ENCODE data around the gene SRRD. TPM values are rescaled to one million over a fixed set of nuclear protein-coding genes. Genes with fewer than 3 reads are reported as not detected.
A peak's percentile ranks its signal among the peaks of the same experiment; 100 is the strongest.

Gene SRRD
- total and polyA plus RNA-seq, 2 of the 13 experiments (the other 11 are each of a cell fraction or from before 2014, with no cell fraction given): 22.8 to 36.6 TPM

- TF ChIP-seq, protein P1, sequence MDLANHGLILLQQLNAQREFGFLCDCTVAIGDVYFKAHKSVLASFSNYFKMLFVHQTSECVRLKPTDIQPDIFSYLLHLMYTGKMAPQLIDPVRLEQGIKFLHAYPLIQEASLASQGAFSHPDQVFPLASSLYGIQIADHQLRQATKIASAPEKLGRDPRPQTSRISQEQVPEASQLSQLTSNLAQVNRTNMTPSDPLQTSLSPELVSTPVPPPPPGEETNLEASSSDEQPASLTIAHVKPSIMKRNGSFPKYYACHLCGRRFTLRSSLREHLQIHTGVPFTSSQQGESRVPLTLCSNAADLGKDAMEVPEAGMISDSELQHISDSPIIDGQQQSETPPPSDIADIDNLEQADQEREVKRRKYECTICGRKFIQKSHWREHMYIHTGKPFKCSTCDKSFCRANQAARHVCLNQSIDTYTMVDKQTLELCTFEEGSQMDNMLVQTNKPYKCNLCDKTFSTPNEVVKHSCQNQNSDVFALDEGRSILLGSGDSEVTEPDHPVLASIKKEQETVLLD (CRISPR knock-in tag; IDR thresholded peaks at IDR 0.05; ENCODE audit: low read depth): no peak
- TF ChIP-seq ETV5 (CRISPR knock-in tag; IDR thresholded peaks at IDR 0.05; ENCODE audit: borderline replicate concordance): 0 out of 2 replicates have a peak, but pooled peaks have one; percentile 20
- TF ChIP-seq ZNF713 (CRISPR knock-in tag; IDR thresholded peaks at IDR 0.05): no peak
- 0 out of 2 replicates have a peak, but pooled peaks have one; percentile 16 for TF ChIP-seq POLR2AphosphoS5 (IDR thresholded peaks at IDR 0.05; ENCODE audit: low read depth, low read length)
- TF ChIP-seq YEATS4 (CRISPR knock-in tag; IDR thresholded peaks at IDR 0.05; ENCODE audit: borderline replicate concordance): 0 out of 2 replicates have a peak, but pooled peaks have one; percentile 31
- no peak for TF ChIP-seq HNRNPK (IDR thresholded peaks at IDR 0.05; ENCODE audit: low read depth, low read length, poor library complexity, severe bottlenecking)
- no peak for TF ChIP-seq MBD4 (IDR thresholded peaks at IDR 0.05; ENCODE audit: borderline replicate concordance, low read length)
- peak; percentile 54; the same call in 1 of the 2 replicates for TF ChIP-seq ZFX (CRISPR knock-in tag; IDR thresholded peaks at IDR 0.05; ENCODE audit: low read depth)
- 0 out of 2 replicates have a peak, but pooled peaks have one; percentile 6 for TF ChIP-seq BCL6 (CRISPR knock-in tag; IDR thresholded peaks at IDR 0.05)
- 0 out of 2 replicates have a peak, but pooled peaks have one; percentile 12 for TF ChIP-seq PITX1 (CRISPR knock-in tag; IDR thresholded peaks at IDR 0.05)
- TF ChIP-seq CREM (IDR thresholded peaks at IDR 0.05): peak; percentile 38; the same call in 1 of the 2 replicates
- TF ChIP-seq CREM (CRISPR knock-in tag; IDR thresholded peaks at IDR 0.05): no peak
- TF ChIP-seq, protein P2, sequence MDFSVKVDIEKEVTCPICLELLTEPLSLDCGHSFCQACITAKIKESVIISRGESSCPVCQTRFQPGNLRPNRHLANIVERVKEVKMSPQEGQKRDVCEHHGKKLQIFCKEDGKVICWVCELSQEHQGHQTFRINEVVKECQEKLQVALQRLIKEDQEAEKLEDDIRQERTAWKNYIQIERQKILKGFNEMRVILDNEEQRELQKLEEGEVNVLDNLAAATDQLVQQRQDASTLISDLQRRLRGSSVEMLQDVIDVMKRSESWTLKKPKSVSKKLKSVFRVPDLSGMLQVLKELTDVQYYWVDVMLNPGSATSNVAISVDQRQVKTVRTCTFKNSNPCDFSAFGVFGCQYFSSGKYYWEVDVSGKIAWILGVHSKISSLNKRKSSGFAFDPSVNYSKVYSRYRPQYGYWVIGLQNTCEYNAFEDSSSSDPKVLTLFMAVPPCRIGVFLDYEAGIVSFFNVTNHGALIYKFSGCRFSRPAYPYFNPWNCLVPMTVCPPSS (IDR thresholded peaks at IDR 0.05): no peak
- peak; percentile 11; the same call in 1 of the 2 replicates for TF ChIP-seq CREB1 (IDR thresholded peaks at IDR 0.05)
- TF ChIP-seq CREB1 (CRISPR knock-in tag; IDR thresholded peaks at IDR 0.05): peak; percentile 65
- TF ChIP-seq HNRNPLL (IDR thresholded peaks at IDR 0.05; ENCODE audit: low read depth, low read length, poor library complexity, severe bottlenecking): no peak
- TF ChIP-seq ZGPAT (CRISPR knock-in tag; IDR thresholded peaks at IDR 0.05): peak; percentile 32; the same call in 1 of the 2 replicates
Observed at GRCh38 chr22:26489447-26490036, 5.9 kb downstream of the SRRD start (continued).
